Gastroesophageal sphincter (tissue), 3 donors: ENCODE measurements around the gene UBTF.

Source experiments
- EP300 ChIP-seq: sonication (generic); formaldehyde crosslinking; IDR thresholded peaks from one replicate; pipeline ENCODE4 v1.6.1; 2017; ENCODE audit warnings: antibody characterized with exemption, mild to moderate bottlenecking
- POLR2A ChIP-seq, 2 donors: fragments of 450-650 bp; IDR thresholded peaks; one replicate each; pipeline ENCODE4 v1.6.1; 2017; ENCODE audit warnings: antibody characterized with exemption in 2 of 2, mild to moderate bottlenecking in 2 of 2, moderate library complexity in 1 of 2
- POLR2AphosphoS5 ChIP-seq: sonication (generic); formaldehyde crosslinking; IDR thresholded peaks from one replicate; pipeline ENCODE4 v1.6.1; 2017; ENCODE audit warnings: antibody characterized with exemption
- TF ChIP-seq, protein P1 (sequence below), 4 experiments: fragments of 200-600 bp in 2 of 4; fragments of 450-650 bp in 2 of 4; sonication (generic) in 1 of 4; IDR thresholded peaks; one replicate each; pipeline ENCODE4 v1.5.1; 2017 to 2019; ENCODE audit warnings: antibody characterized with exemption in 4 of 4, mild to moderate bottlenecking in 2 of 4, moderate library complexity in 2 of 4

DNA sequence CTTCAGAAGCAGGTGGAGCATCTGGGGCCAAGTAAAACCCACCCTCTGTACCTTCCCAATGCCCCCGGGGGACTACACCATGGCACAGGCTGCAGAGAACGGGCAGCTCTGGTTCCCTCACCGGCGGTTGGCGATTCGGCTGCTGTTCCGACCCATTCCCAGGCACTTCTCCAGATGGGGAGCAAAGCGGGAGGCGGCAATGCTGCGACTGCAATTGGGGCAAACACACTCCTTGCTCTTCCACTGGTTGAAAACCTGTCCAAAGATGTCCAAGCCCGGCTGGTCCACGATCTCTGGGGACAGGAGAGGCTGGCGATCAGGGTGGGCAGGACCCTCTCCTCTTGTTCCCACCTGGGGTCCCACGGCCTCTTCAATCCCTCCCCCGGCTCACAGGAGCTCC lies 22.4 kb downstream of the UBTF start:
- TF ChIP-seq, protein P1, sequence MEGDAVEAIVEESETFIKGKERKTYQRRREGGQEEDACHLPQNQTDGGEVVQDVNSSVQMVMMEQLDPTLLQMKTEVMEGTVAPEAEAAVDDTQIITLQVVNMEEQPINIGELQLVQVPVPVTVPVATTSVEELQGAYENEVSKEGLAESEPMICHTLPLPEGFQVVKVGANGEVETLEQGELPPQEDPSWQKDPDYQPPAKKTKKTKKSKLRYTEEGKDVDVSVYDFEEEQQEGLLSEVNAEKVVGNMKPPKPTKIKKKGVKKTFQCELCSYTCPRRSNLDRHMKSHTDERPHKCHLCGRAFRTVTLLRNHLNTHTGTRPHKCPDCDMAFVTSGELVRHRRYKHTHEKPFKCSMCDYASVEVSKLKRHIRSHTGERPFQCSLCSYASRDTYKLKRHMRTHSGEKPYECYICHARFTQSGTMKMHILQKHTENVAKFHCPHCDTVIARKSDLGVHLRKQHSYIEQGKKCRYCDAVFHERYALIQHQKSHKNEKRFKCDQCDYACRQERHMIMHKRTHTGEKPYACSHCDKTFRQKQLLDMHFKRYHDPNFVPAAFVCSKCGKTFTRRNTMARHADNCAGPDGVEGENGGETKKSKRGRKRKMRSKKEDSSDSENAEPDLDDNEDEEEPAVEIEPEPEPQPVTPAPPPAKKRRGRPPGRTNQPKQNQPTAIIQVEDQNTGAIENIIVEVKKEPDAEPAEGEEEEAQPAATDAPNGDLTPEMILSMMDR (IDR thresholded peaks at IDR 0.05) = no peak
- TF ChIP-seq POLR2A (IDR thresholded peaks at IDR 0.05) (no peak), EP300 (no peak), POLR2AphosphoS5 (no peak)
